Measurements from ENCODE around the gene PTPN13. TPM values are rescaled to one million over a fixed set of nuclear protein-coding genes. Genes with fewer than 3 reads are reported as not detected.

Gene PTPN13
- total RNA-seq, 2 experiments from 2014 or later: 3.9 to 4.1 TPM

- DNase-seq (no peak), ATAC-seq (ENCODE audit: poor library complexity) (no peak)
- H3K36me3 Mint-ChIP-seq (ENCODE audit: low read depth): no peaks in the 10 kb centered on the region
- no peaks in the 10 kb centered on the region for H3K27me3 Mint-ChIP-seq
- Histone ChIP-seq H3K27me3 (ENCODE audit: control insufficient read depth in 1 of 2, insufficient read depth in 2 of 2, low read length in 2 of 2) (no peaks in the 10 kb centered on the region), H3K36me3 (ENCODE audit: insufficient read depth, low read length) (no peaks in the 10 kb centered on the region), H3K9me3 (ENCODE audit: control insufficient read depth in 1 of 2, insufficient read depth in 1 of 2, low read length in 2 of 2) (no peaks in the 10 kb centered on the region), H3K27ac (ENCODE audit: low read depth in 1 of 2, low read length in 2 of 2) (no peak overlapping the region), H3K4me3 (ENCODE audit: low read length) (no peak overlapping the region), H3K4me1 (ENCODE audit: insufficient read depth, low read length) (peaks cover 6% of the 10 kb centered on the region)
- peaks cover 11% of the 10 kb centered on the region for H3K4me1 Mint-ChIP-seq (ENCODE audit: low read depth)
- intact Hi-C loops (cut with DNase I, micrococcal nuclease): no loop called here
- no peak for TF ChIP-seq CTCF (IDR thresholded peaks at IDR 0.05)
- no peak overlapping the region for H3K27ac Mint-ChIP-seq
- ChIA-PET CTCF (no interaction called here), POLR2A (no interaction called here)
- no peak overlapping the region for H3K4me3 Mint-ChIP-seq
- no peaks in the 10 kb centered on the region for H3K9me3 Mint-ChIP-seq
Measured at GRCh38 chr4:86557526-86557925, 36.6 kb upstream of the PTPN13 start.

- no peak for DNase-seq
- Histone ChIP-seq H3K27ac (ENCODE audit: low read depth in 1 of 2, low read length in 2 of 2) (no peak overlapping the region), H3K9me3 (ENCODE audit: control insufficient read depth in 1 of 2, insufficient read depth in 1 of 2, low read length in 2 of 2) (no peaks in the 10 kb centered on the region), H3K4me1 (ENCODE audit: insufficient read depth, low read length) (peaks cover 3% of the 10 kb centered on the region), H3K27me3 (ENCODE audit: control insufficient read depth in 1 of 2, insufficient read depth in 2 of 2, low read length in 2 of 2) (no peaks in the 10 kb centered on the region), H3K4me3 (ENCODE audit: low read length) (no peak overlapping the region), H3K36me3 (ENCODE audit: insufficient read depth, low read length) (no peaks in the 10 kb centered on the region)
- Mint-ChIP-seq H3K4me3 (no peak overlapping the region), H3K36me3 (ENCODE audit: low read depth) (no peaks in the 10 kb centered on the region), H3K27ac (no peak overlapping the region), H3K9me3 (no peaks in the 10 kb centered on the region), H3K27me3 (no peaks in the 10 kb centered on the region), H3K4me1 (ENCODE audit: low read depth) (peaks cover 11% of the 10 kb centered on the region)
- POLR2A ChIA-PET: no interaction called here
- CTCF ChIA-PET: no interaction called here
- no peak for ATAC-seq (ENCODE audit: poor library complexity)
- no peak for TF ChIP-seq CTCF (IDR thresholded peaks at IDR 0.05)
- intact Hi-C loops (cut with DNase I, micrococcal nuclease): no loop called here
Measured at GRCh38 chr4:86558258-86558657, 35.9 kb upstream of the PTPN13 start.

- Histone ChIP-seq H3K9me3 (ENCODE audit: control insufficient read depth in 1 of 2, insufficient read depth in 1 of 2, low read length in 2 of 2) (no peaks in the 10 kb centered on the region), H3K4me3 (ENCODE audit: low read length) (no peak overlapping the region), H3K4me1 (ENCODE audit: insufficient read depth, low read length) (no peaks in the 10 kb centered on the region), H3K36me3 (ENCODE audit: insufficient read depth, low read length) (no peaks in the 10 kb centered on the region), H3K27ac (ENCODE audit: low read depth in 1 of 2, low read length in 2 of 2) (no peak overlapping the region), H3K27me3 (ENCODE audit: control insufficient read depth in 1 of 2, insufficient read depth in 2 of 2, low read length in 2 of 2) (no peaks in the 10 kb centered on the region)
- intact Hi-C loops (cut with DNase I, micrococcal nuclease): no loop called here
- Mint-ChIP-seq H3K9me3 (no peaks in the 10 kb centered on the region), H3K4me1 (ENCODE audit: low read depth) (peaks cover 11% of the 10 kb centered on the region), H3K4me3 (no peak overlapping the region), H3K27ac (no peak overlapping the region), H3K27me3 (no peaks in the 10 kb centered on the region), H3K36me3 (ENCODE audit: low read depth) (no peaks in the 10 kb centered on the region)
- ATAC-seq (ENCODE audit: poor library complexity) (no peak), DNase-seq (no peak)
- no peak for TF ChIP-seq CTCF (IDR thresholded peaks at IDR 0.05)
- ChIA-PET POLR2A (no interaction called here), CTCF (no interaction called here)
Measured at GRCh38 chr4:86558797-86559196, 35.3 kb upstream of the PTPN13 start.

Measured in CD4-positive, alpha-beta T cell (primary cell).